HPDE6-E6E7 (cell line): Measurements from ENCODE around the gene TAF7.
"Not testable (repeated sequence)": the region's sequence is repeated elsewhere in the genome, so short reads cannot be mapped to it uniquely, and the experiment has no call there.

ENCODE experiments used
- DNase-seq: peaks from one replicate; pipeline ENCODE4 v3.0.0; 2011; ENCODE audit warnings: missing footprints; ENCODE audit errors: extremely low spot score

Gene TAF7

DNA sequence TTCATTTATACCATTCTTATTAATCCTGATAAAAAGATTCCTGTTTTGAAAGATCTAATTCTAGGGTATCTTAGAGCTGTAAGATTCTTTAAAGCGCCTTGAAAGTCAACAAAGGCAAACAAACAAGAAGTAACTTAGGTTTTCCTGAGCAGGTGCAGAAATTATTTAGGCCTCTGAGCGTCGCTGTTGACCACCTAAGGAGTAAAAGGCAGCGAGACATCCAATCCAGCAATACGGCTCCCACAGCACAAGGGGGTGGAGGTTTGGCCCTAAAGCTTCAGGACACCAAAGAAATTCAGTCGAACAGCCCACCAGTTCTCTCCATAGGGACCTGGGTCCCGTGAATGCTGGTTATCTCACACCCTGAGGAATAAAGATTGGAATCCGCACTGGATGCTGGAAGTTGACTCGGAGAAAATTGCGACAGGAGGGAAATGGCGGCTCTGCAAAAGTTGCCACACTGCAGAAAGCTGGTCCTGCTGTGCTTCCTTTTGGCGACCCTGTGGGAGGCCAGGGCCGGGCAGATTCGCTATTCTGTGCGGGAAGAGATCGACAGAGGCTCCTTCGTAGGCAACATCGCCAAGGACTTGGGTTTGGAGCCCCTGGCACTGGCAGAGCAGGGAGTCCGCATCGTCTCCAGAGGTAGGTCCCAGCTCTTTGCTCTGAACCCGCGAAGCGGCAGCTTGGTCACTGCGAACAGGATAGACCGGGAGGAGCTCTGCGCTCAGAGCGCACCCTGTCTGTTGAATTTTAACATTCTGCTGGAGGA is 18.1 kb upstream of the TAF7 start, which contains the start of gene PCDHGA2:
TSS of gene PCDHGA2 (plus strand) at position 223 of the 769 bp plus-strand sequence.
- DNase-seq, result no peak

GRCh38 chr5:141332571-141332970 is 12.0 kb upstream of the TAF7 start:
- not testable (repeated sequence) for DNase-seq

DNA sequence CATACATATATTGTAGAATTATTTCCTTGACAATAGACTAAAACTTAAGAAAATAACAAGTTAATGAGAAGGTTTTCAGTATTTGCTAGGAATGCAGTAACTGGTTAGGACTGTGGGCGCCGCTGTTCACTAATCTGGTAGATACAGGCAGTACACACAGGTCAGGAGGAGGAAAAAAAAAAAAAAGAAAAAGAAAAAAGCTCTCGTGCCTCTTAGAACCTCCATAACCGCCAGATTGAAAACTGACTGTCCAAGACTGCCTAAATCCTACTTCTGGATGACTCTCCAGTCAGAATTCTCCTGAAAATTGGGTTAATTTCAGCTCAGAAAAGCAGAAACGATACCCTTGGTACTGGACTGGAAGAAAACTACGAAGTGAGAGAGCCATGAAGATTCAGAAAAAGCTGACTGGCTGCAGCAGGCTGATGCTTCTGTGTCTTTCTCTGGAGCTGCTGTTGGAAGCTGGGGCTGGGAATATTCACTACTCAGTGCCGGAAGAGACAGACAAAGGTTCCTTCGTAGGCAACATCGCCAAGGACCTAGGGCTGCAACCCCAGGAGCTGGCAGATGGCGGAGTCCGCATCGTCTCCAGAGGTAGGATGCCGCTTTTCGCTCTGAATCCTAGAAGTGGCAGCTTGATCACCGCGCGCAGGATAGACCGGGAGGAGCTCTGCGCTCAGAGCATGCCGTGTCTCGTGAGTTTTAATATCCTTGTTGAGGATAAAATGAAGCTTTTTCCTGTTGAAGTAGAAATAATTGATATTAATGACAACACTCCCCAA is 9.9 kb upstream of the TAF7 start, which contains the start of gene PCDHGA1:
TSS of gene PCDHGA1 (plus strand) at position 216 of the 782 bp plus-strand sequence.
- DNase-seq, result no peak

DNA sequence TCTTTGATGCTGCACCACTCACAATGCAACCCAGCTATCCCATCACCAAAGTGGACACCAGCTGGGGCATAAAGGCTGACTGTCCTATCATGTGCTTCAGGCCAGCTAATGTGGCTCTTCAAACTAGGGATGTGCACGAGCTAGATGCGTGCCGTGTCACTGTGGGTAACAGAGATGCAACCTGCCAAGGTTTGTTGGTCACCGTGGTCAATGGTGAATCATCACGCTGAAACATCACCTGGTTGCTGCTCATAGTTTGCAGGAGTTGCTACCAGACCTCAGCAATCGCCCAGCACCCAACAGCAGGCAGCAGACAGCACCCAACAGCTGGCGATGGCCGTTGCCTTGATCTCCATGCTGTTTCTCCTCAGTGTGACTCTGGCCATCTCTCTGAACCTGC is 7.6 kb upstream of the TAF7 start:
- no peak for DNase-seq

- no peak for DNase-seq
These were observed 5.7 kb upstream of the TAF7 start for GRCh38 chr5:141326088-141326854.

- no peak for DNase-seq
These were observed 1.7 kb upstream of the TAF7 start for GRCh38 chr5:141322261-141322660.

GRCh38 chr5:141319699-141320098 is 885 bp downstream of the TAF7 start:
- DNase-seq, result no peak

GRCh38 chr5:141319202-141319601 is 1.4 kb downstream of the TAF7 start:
- DNase-seq, result no peak

DNA sequence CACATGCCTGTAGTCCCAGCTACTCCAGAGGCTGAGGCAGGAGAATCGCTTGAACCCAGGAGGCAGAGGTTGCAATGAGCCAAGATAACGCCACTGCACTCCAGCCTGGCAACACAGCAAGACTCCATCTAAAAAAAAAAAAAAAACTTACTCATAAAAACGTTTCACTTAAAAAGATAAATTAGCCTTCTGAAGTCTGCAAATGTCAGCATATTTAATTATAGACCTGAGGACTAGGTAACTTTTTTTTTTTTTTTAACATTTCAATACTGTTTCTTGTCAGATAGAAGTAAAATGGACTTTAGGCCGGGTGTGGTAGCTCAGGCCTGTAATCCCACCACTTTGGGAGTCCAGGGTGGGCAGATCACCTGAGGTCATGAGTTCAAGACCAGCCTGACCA is 3.6 kb downstream of the TAF7 start:
- DNase-seq, result not testable (repeated sequence)

DNA sequence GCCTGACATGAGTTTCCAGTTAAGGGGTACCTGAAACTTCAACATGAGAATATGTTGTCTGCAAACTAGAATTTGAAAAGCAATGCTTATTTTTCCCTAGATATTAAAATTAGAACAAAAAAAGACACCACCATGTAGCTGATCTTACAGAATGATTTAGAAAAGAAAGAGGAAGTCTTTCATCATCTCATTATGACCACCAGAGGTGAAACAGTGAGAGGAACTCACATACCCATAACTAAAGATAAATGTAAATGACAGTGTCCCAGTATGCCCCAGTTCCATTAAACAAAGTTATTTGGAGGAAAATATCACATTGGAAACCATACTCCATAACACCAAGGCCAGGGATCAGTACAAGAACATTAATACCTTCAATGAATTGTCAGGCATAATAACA is 6.9 kb downstream of the TAF7 start:
- no peak for DNase-seq

DNA sequence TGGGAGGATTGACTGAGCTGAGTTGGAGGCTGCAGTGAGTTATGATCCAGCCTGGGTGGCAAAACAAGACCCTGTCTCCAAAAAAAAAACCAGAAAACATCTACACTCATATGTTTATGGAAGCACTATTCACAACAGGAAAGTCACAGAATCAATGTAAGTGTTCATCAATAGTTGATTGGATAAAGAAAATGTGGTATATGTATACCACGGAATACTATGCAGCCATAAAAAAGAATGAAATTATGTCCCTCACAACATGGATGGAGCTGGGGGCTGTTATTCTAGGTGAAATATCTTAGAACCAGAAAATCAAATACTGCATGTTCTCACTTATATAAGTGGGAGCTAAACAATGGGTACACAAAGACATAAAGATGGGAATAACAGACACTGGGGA is 14.0 kb downstream of the TAF7 start:
- DNase-seq, result no peak

GRCh38 chr5:141303756-141304155 is 16.8 kb downstream of the TAF7 start, which contains the start of gene SLC25A2:
Gene SLC25A2 (minus strand): TSS chr5:141304049. CDS start chr5:141303865, 184 bp downstream.
- no peak for DNase-seq

GRCh38 chr5:141298376-141298775 is 22.2 kb downstream of the TAF7 start:
- no peak for DNase-seq

DNA sequence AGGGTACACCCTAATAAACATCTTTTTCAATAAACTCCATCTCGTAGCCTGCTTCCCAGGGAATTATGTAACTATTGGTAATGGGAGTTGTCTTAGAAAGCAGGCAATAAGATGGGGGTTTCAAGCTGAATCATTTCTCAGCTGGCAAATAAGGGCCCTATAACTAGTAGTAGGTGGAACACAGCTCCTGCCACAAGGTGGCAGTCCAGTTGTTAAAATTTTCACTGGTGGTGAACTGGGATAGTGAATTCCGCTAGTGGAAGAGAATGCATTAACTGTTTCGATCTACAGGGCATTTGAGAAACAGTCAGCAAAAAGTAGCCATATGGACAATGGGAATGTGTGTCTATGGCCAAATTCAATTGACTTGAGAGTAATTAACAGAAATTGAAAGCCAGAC is 47.7 kb downstream of the TAF7 start:
- DNase-seq, result no peak

- DNase-seq, result no peak
These were observed 51.4 kb downstream of the TAF7 start for GRCh38 chr5:141269195-141269594.
